H7 (cell line): ENCODE measurements around the gene DNAJB13. TPM values are rescaled to one million over a fixed set of nuclear protein-coding genes. Genes with fewer than 3 reads are reported as not detected.
"Not testable (repeated sequence)": the region's sequence is repeated elsewhere in the genome, so short reads cannot be mapped to it uniquely, and the experiment has no call there.

Experiments used
- DNase-seq: peaks from one replicate; pipeline ENCODE4 v3.0.0; 2012
- H3K27me3 ChIP-seq: 2 replicates; pipeline ENCODE4 v1.6.0; 2011; ENCODE audit warnings: mild to moderate bottlenecking, low read length; ENCODE audit not compliant: control insufficient read depth, insufficient read depth
- H3K36me3 ChIP-seq: replicated peaks from 2 replicates; pipeline ENCODE4 v1.5.1; 2011; ENCODE audit warnings: low read length; ENCODE audit not compliant: control insufficient read depth, insufficient read depth
- H3K4me3 ChIP-seq: 2 replicates; pipeline ENCODE4 v1.5.1; 2011; ENCODE audit warnings: low read depth, mild to moderate bottlenecking, control low read depth, low read length, moderate library complexity; ENCODE audit not compliant: insufficient read depth
- total RNA-seq: library from RNA; depleted of rRNA; stranded (reverse); fragments of >200 nt; shearing (Covaris generic); gene quantifications from 2 replicates; pipeline ENCODE4 v1.2.3, GENCODE V29; 2014; rRNA removed

DNAJB13 gene, protein sequence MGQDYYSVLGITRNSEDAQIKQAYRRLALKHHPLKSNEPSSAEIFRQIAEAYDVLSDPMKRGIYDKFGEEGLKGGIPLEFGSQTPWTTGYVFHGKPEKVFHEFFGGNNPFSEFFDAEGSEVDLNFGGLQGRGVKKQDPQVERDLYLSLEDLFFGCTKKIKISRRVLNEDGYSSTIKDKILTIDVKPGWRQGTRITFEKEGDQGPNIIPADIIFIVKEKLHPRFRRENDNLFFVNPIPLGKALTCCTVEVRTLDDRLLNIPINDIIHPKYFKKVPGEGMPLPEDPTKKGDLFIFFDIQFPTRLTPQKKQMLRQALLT
- not detected in 2 replicates for total RNA-seq

DNA sequence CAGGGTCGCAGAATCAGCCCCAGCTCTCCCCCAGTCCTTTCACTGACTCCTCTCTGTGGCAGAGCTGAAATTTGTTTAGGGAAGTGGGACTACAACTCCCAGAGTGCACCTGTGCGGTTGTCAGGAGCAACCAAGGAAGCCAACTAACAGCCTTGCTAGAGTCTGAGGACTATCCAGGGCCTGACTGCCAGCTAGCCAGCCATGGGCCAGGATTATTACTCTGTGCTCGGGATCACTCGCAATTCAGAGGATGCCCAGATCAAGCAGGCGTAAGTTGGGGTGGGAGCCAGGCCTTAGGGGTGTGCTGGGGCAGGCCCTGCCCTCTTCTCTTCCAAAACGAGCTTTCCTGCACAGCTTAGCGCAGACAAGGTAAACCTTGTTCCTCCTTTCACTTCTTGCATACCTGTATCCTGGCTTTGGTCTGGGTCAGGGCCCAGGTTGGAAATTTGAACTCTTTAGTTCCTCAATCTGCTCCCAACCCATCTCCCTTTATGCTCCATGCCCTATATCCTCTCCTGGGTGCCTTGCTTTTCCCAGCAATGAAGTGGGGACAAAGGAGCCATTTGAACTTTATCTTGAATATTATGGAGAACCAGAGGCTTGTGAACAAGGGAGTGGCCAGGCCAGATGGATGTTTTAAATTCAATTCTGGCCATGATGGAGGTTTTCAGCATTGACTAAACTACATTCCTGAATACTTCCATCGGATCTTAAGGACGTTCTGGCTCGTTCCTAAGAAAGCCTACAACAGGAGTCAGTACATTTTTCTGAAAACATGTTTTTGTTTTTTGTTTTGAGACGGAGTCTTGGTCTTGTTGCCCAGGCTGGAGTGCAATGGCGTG, at the start of gene DNAJB13:
TSS of gene DNAJB13 (plus strand) at position 158 of the 842 bp plus-strand sequence. CDS start at position 202, 44 bp downstream.
- DNase-seq: peak; percentile 88
- Histone ChIP-seq H3K27me3 (no peaks in the 10 kb centered on the region), H3K4me3 (no peak within 1 kb of the TSS), H3K36me3 (no peaks in the 10 kb centered on the region)

DNA sequence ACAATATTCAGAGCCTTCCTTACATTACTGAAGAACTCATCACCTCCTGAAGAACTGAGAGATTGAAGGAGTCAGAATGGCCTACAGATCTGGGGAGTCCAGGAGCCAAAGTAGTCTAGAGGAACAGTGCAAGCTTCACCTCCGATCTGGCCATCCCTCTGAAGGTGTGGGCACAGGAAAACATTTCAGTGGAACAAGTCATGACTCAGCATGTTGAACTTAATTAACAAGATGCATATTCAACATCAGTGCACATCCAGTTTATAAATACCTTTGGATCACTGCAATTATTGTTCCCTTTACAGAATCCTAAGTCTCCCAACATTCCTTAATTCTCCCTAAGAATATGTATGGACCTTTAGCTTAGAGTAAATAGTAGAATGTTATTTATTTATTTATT, 48.5 kb upstream of the DNAJB13 start:
- no peak for DNase-seq
- Histone ChIP-seq H3K36me3 (peaks cover 9% of the 10 kb centered on the region), H3K4me3 (no peak overlapping the region), H3K27me3 (no peaks in the 10 kb centered on the region)

DNA sequence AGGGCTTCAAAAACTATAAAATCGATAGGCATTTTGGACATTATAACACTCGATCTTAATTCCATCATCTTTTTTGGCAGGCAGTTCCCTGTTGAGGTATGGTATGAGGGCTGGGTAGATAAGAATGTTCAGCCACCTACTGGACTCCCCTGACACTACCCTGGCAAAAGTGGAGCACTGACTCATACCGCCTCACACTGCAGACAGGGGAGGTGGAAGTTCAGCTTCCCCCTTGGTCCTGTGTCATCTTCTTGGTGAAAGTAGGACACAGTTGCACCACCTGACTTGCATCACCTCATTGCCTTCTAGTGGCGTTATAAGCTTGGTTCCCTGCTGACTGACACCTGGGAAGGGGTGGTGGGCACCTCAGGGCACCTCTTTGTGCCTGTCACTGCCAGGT, 43.6 kb upstream of the DNAJB13 start:
- peak; percentile 49 for DNase-seq
- no peaks in the 10 kb centered on the region for H3K27me3 ChIP-seq
- no peak overlapping the region for H3K4me3 ChIP-seq
- H3K36me3 ChIP-seq: peaks cover under 1% of the 10 kb centered on the region

DNA sequence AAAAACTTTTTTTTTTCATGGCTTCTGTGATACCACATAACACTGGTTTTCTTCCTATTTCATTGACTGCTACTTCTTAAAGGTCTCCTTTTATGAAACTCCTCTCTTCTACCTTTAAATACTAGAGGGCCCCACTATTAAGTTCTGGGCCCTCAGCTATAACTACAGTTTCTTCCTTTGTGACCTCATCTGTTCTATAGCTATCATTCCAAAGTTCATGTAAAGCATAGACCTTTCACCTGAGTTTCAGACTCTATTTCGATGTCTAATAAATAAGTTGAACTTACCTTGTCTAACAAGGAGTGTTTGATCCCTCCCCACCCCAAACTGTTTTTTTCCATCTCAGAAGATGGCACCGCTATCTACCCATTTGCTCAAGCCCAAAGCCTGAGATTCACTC, 38.8 kb upstream of the DNAJB13 start:
- Histone ChIP-seq H3K27me3 (no peaks in the 10 kb centered on the region), H3K36me3 (no peaks in the 10 kb centered on the region; the same call in none of the 2 replicates), H3K4me3 (no peak overlapping the region)
- DNase-seq: no peak

DNA sequence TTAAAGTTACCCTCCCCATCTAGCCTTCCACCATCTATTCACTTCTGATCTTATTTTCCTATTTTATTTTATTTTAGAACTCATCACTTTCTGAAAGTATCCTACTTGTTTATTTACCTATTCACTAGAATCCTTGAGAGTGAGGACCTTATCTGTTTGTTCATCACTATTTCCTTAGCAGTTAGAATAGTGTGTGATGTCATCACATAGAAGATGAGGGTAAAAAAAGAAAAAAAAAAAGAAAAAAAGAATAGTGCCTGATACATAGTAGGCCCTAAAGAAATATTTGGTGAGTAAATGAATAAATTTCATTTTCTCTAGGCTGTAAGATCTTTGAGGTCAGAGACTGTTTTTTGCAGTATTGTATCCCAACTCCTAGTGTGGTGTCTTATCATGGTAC, 37.4 kb upstream of the DNAJB13 start:
- Histone ChIP-seq H3K36me3 (no peaks in the 10 kb centered on the region; the same call in none of the 2 replicates), H3K4me3 (no peak overlapping the region), H3K27me3 (no peaks in the 10 kb centered on the region)
- DNase-seq: no peak

DNA sequence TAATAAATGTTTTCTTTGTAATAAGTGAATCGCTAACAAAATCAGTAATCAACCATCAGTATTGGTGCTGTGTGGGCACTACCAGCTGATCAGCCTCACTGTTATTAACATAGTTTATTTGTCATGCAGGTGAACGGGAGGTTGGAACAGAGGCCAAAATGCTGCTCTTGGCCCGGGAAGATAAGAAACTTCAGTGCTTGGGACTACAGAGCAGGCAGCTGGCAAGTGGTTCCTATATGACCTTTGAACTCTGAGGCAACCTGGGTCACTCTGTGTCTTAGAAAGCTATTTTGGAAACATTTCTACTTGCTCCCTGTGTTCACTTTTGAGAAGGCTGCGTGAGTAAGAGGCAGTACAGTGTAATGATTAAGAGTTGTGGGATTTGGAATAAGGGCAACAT, 36.5 kb upstream of the DNAJB13 start:
- no peak for DNase-seq
- no peaks in the 10 kb centered on the region for H3K27me3 ChIP-seq
- no peak overlapping the region for H3K4me3 ChIP-seq
- no peaks in the 10 kb centered on the region; the same call in none of the 2 replicates for H3K36me3 ChIP-seq

DNA sequence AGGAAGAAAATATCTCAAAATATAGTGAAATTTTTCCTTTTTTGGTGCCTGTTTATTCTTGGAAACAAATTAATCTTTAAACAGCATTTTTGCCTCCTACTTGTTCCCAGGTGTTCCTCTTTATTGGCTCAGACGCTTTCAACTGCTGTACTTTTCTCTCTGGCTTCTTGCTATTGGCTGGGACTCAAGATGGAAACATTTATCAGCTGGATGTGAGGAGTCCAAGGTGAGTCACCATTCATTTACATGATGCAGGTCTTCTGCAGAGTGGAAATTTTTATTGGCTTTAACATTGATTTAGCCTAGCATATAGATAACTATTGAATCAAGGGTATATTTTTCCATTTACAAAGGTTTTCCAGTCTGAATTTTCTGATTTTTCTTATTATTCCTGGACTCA, 34.4 kb upstream of the DNAJB13 start:
- Histone ChIP-seq H3K27me3 (no peaks in the 10 kb centered on the region), H3K4me3 (no peak overlapping the region), H3K36me3 (peaks cover 3% of the 10 kb centered on the region)
- no peak for DNase-seq

DNA sequence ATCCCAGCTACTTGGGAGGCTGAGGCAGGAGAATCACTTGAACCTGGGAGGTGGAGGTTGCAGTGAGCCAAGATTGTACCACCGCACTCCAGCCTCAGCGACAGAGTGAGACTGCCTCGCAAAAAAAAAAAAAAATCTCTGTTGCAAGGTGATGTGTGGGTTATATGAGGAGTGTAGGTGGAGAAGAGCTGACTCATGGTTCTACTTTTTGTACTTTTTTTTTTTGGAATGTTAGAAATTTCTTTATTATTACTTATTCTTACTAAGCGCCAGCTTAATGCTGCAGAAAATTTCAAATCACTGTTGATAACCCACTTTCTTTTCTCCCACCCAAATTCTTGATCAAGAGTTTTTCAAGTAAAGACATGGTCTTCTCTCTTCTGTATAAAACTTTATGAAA, 29.6 kb upstream of the DNAJB13 start:
- Histone ChIP-seq H3K4me3 (no peak overlapping the region), H3K27me3 (no peaks in the 10 kb centered on the region), H3K36me3 (peaks cover 3% of the 10 kb centered on the region)
- DNase-seq: no peak

DNA sequence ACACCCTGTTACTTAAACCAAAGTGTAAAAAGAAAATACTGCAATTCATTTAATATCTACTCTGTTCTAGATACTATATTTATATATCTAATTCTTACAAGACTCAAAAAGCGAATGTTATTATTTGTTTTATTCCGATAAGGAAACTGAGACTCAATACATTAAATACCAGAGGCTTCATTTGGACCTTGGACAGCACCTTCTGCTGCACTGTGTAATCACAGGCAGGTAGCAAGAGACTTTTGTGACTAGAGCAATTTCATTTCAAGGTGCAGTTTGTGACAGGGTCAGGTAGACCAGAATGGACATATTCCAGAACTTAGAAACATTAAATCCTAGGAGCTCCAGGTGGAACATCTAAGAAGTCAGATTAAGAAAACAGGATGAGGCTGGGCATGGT, 21.4 kb upstream of the DNAJB13 start:
- DNase-seq: no peak
- Histone ChIP-seq H3K36me3 (peaks cover 8% of the 10 kb centered on the region), H3K4me3 (no peak overlapping the region), H3K27me3 (no peaks in the 10 kb centered on the region)

DNA sequence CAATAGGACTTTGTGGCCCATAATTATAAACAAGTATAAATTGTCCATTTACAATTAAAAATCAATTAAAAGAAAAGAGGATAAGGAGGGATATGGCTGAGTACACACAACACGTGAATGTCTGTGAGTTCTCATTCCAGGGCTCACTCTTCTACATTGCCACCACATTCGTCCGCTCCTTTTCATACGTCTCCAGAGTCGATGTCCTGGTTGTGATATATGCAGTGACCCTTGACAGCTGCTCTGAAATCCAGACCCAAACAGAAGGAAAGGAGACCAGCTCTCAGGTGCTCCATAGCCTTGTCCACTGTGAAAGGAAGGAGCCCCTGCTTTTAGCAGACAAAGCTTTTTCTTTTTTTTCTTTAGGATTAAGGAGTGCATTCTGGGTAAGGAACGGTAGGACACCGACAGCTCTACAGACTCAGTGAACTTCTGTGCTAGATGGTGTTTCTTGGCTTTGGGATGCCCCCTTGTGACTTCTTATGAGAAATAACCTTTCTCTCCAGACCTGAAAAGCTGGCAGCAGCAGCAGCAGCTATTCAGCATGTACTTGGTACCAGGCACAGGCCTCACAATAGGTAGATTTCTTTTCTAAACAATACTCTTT, 19.7 kb upstream of the DNAJB13 start:
- peak; percentile 81 for DNase-seq
- no peak overlapping the region for H3K4me3 ChIP-seq
- H3K36me3 ChIP-seq: peaks cover 8% of the 10 kb centered on the region
- no peaks in the 10 kb centered on the region for H3K27me3 ChIP-seq

DNA sequence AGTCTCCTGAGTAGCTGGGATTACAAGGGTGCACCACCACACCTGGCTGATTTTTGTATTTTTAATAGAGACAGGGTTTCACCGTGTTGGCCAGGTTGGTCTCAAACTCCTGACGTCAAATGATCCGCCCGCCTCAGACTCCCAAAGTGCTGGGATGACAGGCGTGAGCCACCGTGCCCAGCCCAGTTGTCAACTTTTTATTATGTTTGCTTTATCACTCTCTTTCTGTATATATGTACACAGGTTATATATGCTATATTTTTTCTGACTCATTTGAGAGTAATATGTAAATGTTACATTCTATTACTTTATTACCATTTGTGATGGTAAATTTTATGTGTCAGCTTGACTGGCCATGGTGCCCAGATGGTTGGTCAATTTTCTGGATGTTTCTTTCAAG, 18.9 kb upstream of the DNAJB13 start:
- no peak for DNase-seq
- H3K4me3 ChIP-seq: no peak overlapping the region
- H3K36me3 ChIP-seq: peaks cover 8% of the 10 kb centered on the region
- H3K27me3 ChIP-seq: no peaks in the 10 kb centered on the region

DNA sequence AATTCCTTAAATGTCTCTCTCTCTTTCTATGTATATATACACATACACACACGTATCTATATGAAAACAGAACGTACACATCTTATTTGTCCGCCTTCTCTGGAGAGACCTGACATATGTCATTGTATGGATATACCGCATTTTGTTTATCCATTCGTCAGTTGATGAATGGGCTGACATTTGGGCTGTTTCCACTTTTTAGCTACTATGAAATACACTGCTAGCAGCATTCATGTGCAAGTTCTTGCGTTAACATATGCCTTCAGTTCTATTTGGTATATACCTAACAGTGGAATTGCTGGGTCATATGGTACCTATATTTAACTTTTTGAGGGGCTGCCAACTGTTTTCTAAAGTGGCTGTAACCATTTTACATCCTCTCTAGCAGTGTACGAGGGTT, 18.0 kb upstream of the DNAJB13 start:
- no peak for DNase-seq
- Histone ChIP-seq H3K36me3 (peaks cover 5% of the 10 kb centered on the region; the same call in 1 of the 2 replicates), H3K27me3 (no peaks in the 10 kb centered on the region), H3K4me3 (no peak overlapping the region)

DNA sequence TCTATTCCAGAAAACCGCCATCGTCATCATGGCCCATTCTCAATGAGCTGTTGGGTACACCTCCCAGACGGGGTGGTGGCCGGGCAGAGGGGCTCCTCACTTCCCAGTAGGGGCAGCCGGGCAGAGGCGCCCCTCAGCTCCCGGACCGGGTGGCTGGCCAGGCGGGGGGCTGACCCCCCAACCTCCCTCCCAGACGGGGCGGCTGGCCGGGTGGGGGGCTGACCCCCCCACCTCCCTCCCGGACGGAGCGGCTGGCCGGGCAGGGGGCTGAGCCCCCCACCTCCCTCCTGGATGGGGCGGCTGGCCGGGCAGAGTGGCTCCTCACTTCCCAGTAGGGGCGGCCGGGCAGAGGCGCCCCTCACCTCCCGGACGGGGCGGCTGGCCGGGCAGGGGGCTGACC, 14.8 kb upstream of the DNAJB13 start:
- H3K36me3 ChIP-seq, H3K27me3 ChIP-seq, DNase-seq, H3K4me3 ChIP-seq: not testable (repeated sequence)

DNA sequence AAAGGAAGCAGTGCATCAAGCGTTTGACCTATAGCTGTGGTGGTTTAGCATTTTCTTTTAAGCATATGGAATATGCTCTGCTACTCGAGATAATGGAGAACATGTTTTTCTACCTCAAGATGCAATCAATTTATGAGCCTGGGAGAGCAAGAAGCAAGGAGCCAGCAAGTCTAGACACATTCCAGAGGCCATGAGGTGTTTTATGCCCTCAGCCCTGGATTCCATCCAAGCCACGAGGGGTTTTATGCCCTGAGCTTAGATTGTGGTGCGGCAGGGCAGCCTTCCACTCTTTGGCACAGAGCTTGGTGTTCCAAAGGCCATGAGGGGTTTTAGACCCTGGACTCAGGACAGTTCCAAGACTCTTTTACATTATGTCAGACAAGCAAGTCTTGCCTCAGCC, 11.7 kb upstream of the DNAJB13 start:
- no peak overlapping the region for H3K4me3 ChIP-seq
- no peaks in the 10 kb centered on the region for H3K27me3 ChIP-seq
- peaks cover under 1% of the 10 kb centered on the region; the same call in 1 of the 2 replicates for H3K36me3 ChIP-seq
- no peak for DNase-seq
